GM21737 (cell line): ENCODE results near the gene SHISA6.

Source experiments
- ATAC-seq: cut with Tn5 transposase; IDR thresholded peaks from one replicate; pipeline ENCODE4 v1.9.1; 2021; ENCODE audit warnings: mild to moderate bottlenecking, moderate library complexity; ENCODE audit not compliant: unreplicated experiment

SHISA6 gene

GRCh38 chr17:11264183-11264871, 23.3 kb downstream of the SHISA6 start:
- ATAC-seq, result no peak

GRCh38 chr17:11267999-11268575, 27.1 kb downstream of the SHISA6 start:
- ATAC-seq, result no peak

GRCh38 chr17:11269210-11269609, 28.2 kb downstream of the SHISA6 start:
- no peak for ATAC-seq

- no peak for ATAC-seq
Observed at GRCh38 chr17:11272191-11272590, 31.2 kb downstream of the SHISA6 start.

GRCh38 chr17:11273596-11273995, 32.6 kb downstream of the SHISA6 start:
- no peak for ATAC-seq

- no peak for ATAC-seq
Observed at GRCh38 chr17:11274106-11274505, 33.1 kb downstream of the SHISA6 start.

- ATAC-seq, result no peak
Observed at GRCh38 chr17:11276486-11276885, 35.5 kb downstream of the SHISA6 start.

- ATAC-seq, result no peak
Observed at GRCh38 chr17:11278186-11278991, 37.4 kb downstream of the SHISA6 start.

GRCh38 chr17:11278992-11279270, 37.9 kb downstream of the SHISA6 start:
- no peak for ATAC-seq

- no peak for ATAC-seq
Observed at GRCh38 chr17:11279776-11280344, 38.8 kb downstream of the SHISA6 start.

- no peak for ATAC-seq
Observed at GRCh38 chr17:11282586-11282985, 41.6 kb downstream of the SHISA6 start.

- no peak for ATAC-seq
Observed at GRCh38 chr17:11284811-11285210, 43.8 kb downstream of the SHISA6 start.

GRCh38 chr17:11285946-11286345, 44.9 kb downstream of the SHISA6 start:
- ATAC-seq, result no peak

GRCh38 chr17:11287791-11288190, 46.8 kb downstream of the SHISA6 start:
- ATAC-seq, result no peak

- no peak for ATAC-seq
Observed at GRCh38 chr17:11290814-11291213, 49.8 kb downstream of the SHISA6 start.

- ATAC-seq, result no peak
Observed at GRCh38 chr17:11292491-11292890, 51.5 kb downstream of the SHISA6 start.

- ATAC-seq, result no peak
Observed at GRCh38 chr17:11293480-11293879, 52.5 kb downstream of the SHISA6 start.

- ATAC-seq, result no peak
Observed at GRCh38 chr17:11294826-11295225, 53.8 kb downstream of the SHISA6 start.

- no peak for ATAC-seq
Observed at GRCh38 chr17:11296994-11297393, 56.0 kb downstream of the SHISA6 start.

GRCh38 chr17:11298401-11298800, 57.4 kb downstream of the SHISA6 start:
- ATAC-seq, result no peak

- no peak for ATAC-seq
Observed at GRCh38 chr17:11300201-11300600, 59.2 kb downstream of the SHISA6 start.

- ATAC-seq, result no peak
Observed at GRCh38 chr17:11300738-11301137, 59.7 kb downstream of the SHISA6 start.
